K562 (cell line): ENCODE measurements around the gene PATL1. TPM values are rescaled to one million over a fixed set of nuclear protein-coding genes. Genes with fewer than 3 reads are reported as not detected.

ENCODE experiments used
- CHD4 ChIP-seq: fragments of 200-600 bp; sonication (generic); IDR thresholded peaks from 3 replicates; pipeline ENCODE4 v1.6.1; 2012; ENCODE audit warnings: low read depth, mild to moderate bottlenecking, mixed read lengths, low read length, inconsistent platforms; ENCODE audit not compliant: insufficient read depth, insufficient replicate concordance, poor library complexity, severe bottlenecking
- ERF ChIP-seq: fragments of 450-650 bp; formaldehyde crosslinking; IDR thresholded peaks from 2 replicates; pipeline ENCODE4 v1.4.0; 2020; ENCODE audit warnings: mild to moderate bottlenecking, mixed read lengths
- FOSL1 ChIP-seq: fragments of 200-800 bp; sonication (Bioruptor generic); conservative IDR thresholded peaks from 2 replicates; pipeline ENCODE4 v1.6.1; 2016; ENCODE audit warnings: missing genetic modification characterization, missing compliant biosample characterization
- KDM2B ChIP-seq: fragments of 250-450 bp; sonication (Bioruptor Pico); IDR thresholded peaks from 2 replicates; pipeline ENCODE4 v1.8.0; 2021; ENCODE audit warnings: mild to moderate bottlenecking, moderate library complexity
- NR2C1 ChIP-seq, 2 experiments: fragments of 450-650 bp; IDR thresholded peaks; 2 replicates each; pipeline ENCODE4 v1.6.1; 2017; ENCODE audit warnings: mild to moderate bottlenecking in 2 of 2, antibody characterized with exemption in 1 of 2, inconsistent platforms in 1 of 2, missing compliant biosample characterization in 1 of 2, missing genetic modification characterization in 1 of 2
- NR2C2 ChIP-seq, 2 experiments: fragments of 200-800 bp in 1 of 2; sonication (Bioruptor generic) in 1 of 2; sonication (generic) in 1 of 2; formaldehyde crosslinking in 1 of 2; IDR thresholded peaks; 2 replicates each; pipeline versions ENCODE4 v1.6.1 to v1.8.0; 2016 to 2022; ENCODE audit warnings: mild to moderate bottlenecking in 1 of 2, missing compliant biosample characterization in 1 of 2, missing genetic modification characterization in 1 of 2, missing genetic modification reagents in 1 of 2
- PURB ChIP-seq: sonication (generic); formaldehyde crosslinking; IDR thresholded peaks from 2 replicates; pipeline ENCODE4 v1.9.0; 2021; ENCODE audit warnings: low read depth, mild to moderate bottlenecking, missing genetic modification reagents
- TRIM24 ChIP-seq, 2 experiments: fragments of 450-650 bp; IDR thresholded peaks; 2 replicates each; pipeline ENCODE4 v1.6.1; 2016
- XRCC5 ChIP-seq: fragments of 200-400 bp; formaldehyde crosslinking; IDR thresholded peaks from 2 replicates; pipeline ENCODE4 v1.6.1; 2017; ENCODE audit warnings: low read depth, mild to moderate bottlenecking, low read length
- ZBTB8A ChIP-seq: fragments of 450-650 bp; IDR thresholded peaks from 2 replicates; pipeline ENCODE4 v1.6.1; 2018; ENCODE audit warnings: mild to moderate bottlenecking, moderate library complexity; ENCODE audit not compliant: partially characterized antibody
- ZNF217 ChIP-seq: sonication (generic); formaldehyde crosslinking; IDR thresholded peaks from 2 replicates; pipeline ENCODE4 v1.8.0; 2022; ENCODE audit warnings: mild to moderate bottlenecking, missing genetic modification reagents
- ZNF253 ChIP-seq: fragments of 250-450 bp; sonication (Bioruptor Pico); conservative IDR thresholded peaks from 2 replicates; pipeline ENCODE4 v1.6.1; 2021; ENCODE audit warnings: mild to moderate bottlenecking
- ZNF780A ChIP-seq: fragments of 250-450 bp; sonication (Bioruptor Pico); IDR thresholded peaks from 2 replicates; pipeline ENCODE4 v1.5.0; 2021; ENCODE audit warnings: mild to moderate bottlenecking
- polyA plus RNA-seq, 8 experiments: library from polyadenylated mRNA; depleted of rRNA in 4 of 8; stranded (reverse) in 5 of 8; unstranded in 3 of 8; fragments of >200 nt; fragmentation: Nextera tagmentation in 2 of 8; fragmentation: Illumina TruSeq in 1 of 8; extraction: Ambion mirVana in 2 of 8; extraction: Trizol in 1 of 8; gene quantifications; 2 replicates each; pipeline versions ENCODE4 v1.2.1 to v1.2.3, GENCODE V29; 2011 to 2014; ENCODE audit warnings: inconsistent platforms in 1 of 8, missing spikeins in 1 of 8
- total RNA-seq, 7 experiments: library from RNA; depleted of rRNA in 6 of 7; stranded (reverse); fragments of >200 nt in 6 of 7; fragmentation: Illumina TruSeq in 2 of 7; extraction: Trizol in 2 of 7; gene quantifications; 2 replicates each; pipeline versions ENCODE4 v1.2.1 to v1.2.3, GENCODE V29; 2011 to 2021; ENCODE audit warnings: low replicate concordance in 1 of 7
- TF ChIP-seq, protein P1 (sequence below): sonication (generic); IDR thresholded peaks from 2 replicates; pipeline ENCODE4 v1.6.1; 2016
- TF ChIP-seq, protein P2 (sequence below), 2 experiments: fragments of 450-650 bp; conservative IDR thresholded peaks; 2 replicates each; pipeline ENCODE4 v1.6.1; 2017; ENCODE audit warnings: mild to moderate bottlenecking in 2 of 2, moderate library complexity in 2 of 2
- TF ChIP-seq, protein P3 (sequence below): IDR thresholded peaks from 3 replicates; pipeline ENCODE4 v1.6.1; 2011; ENCODE audit warnings: borderline replicate concordance, mild to moderate bottlenecking, moderate library complexity; ENCODE audit not compliant: insufficient read length; ENCODE audit errors: extremely low read depth
- TF ChIP-seq, protein P4 (sequence below): IDR thresholded peaks from 2 replicates; pipeline ENCODE4 v1.6.1; 2012; ENCODE audit warnings: low read depth, low read length, improper control_type of control experiment, borderline replicate concordance
- TF ChIP-seq, protein P5 (sequence below): sonication (generic); formaldehyde crosslinking; IDR thresholded peaks from 2 replicates; pipeline ENCODE4 v1.8.1; 2022; ENCODE audit warnings: missing genetic modification reagents

PATL1 gene
- total and polyA plus RNA-seq, 9 of the 15 experiments (the other 6 are each of a cell fraction or from before 2014, with no cell fraction given): 3.2 to 48.0 (median 16.4) TPM

DNA sequence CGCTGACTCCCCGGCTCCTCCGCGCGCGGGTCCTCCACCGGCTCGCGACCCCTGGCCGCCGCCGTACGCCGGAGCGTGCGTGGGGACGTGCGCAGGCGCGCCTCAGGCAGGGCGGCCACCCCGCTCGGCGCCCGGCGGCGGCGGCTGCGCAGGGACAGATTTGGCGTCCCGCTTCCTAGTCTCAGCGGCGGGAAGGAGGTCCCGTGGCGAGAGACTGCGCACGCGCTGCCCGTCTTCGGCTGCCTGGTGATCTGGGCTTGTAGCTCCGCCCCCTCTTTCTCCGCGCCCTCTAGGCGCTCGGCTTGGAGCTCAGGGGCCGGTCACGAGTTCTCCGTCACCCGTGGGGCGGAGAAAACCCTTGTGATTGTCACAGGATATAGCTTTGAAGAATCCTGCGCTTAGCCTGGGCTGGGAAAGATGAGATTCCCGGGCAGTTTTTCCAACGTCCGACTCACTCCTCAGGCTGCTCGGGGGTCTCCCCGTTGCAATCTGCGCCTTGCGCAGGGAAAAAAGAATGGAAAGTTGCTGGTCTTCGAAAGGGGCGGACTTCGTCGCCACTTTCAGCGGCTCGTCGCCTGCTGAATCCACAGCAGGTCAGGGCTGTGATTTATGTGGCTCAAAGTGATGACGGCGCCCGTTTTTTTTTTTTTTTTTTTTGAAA is at the start of gene PATL1 (continued):
- TF ChIP-seq NR2C2 (CRISPR knock-in tag; IDR thresholded peaks at IDR 0.05) (no peak), NR2C2 (tag; IDR thresholded peaks at IDR 0.05) (peak; percentile 83), FOSL1 (tag) (peak; percentile 60), KDM2B (CRISPR knock-in tag) (no peak), ZBTB8A (no peak), CHD4 (no peak), NR2C1 (IDR thresholded peaks at IDR 0.05) (no peak), NR2C1 (tag; IDR thresholded peaks at IDR 0.05) (no peak), ZNF780A (no peak), PURB (CRISPR knock-in tag) (no peak), TRIM24 (IDR thresholded peaks at IDR 0.05) (no peak), XRCC5 (peak; percentile 61; the same call in 1 of the 2 replicates), ZNF253 (no peak), ERF (CRISPR knock-in tag) (no peak), ZNF217 (CRISPR knock-in tag) (no peak)
- TF ChIP-seq, protein P1, sequence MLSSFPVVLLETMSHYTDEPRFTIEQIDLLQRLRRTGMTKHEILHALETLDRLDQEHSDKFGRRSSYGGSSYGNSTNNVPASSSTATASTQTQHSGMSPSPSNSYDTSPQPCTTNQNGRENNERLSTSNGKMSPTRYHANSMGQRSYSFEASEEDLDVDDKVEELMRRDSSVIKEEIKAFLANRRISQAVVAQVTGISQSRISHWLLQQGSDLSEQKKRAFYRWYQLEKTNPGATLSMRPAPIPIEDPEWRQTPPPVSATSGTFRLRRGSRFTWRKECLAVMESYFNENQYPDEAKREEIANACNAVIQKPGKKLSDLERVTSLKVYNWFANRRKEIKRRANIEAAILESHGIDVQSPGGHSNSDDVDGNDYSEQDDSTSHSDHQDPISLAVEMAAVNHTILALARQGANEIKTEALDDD: no peak
- TF ChIP-seq, protein P2, sequence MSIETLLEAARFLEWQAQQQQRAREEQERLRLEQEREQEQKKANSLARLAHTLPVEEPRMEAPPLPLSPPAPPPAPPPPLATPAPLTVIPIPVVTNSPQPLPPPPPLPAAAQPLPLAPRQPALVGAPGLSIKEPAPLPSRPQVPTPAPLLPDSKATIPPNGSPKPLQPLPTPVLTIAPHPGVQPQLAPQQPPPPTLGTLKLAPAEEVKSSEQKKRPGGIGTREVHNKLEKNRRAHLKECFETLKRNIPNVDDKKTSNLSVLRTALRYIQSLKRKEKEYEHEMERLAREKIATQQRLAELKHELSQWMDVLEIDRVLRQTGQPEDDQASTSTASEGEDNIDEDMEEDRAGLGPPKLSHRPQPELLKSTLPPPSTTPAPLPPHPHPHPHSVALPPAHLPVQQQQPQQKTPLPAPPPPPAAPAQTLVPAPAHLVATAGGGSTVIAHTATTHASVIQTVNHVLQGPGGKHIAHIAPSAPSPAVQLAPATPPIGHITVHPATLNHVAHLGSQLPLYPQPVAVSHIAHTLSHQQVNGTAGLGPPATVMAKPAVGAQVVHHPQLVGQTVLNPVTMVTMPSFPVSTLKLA (conservative IDR thresholded peaks at IDR 0.05): peak; percentile 33 to 67; a peak in 2 of 4 replicates
- TF ChIP-seq, protein P3, sequence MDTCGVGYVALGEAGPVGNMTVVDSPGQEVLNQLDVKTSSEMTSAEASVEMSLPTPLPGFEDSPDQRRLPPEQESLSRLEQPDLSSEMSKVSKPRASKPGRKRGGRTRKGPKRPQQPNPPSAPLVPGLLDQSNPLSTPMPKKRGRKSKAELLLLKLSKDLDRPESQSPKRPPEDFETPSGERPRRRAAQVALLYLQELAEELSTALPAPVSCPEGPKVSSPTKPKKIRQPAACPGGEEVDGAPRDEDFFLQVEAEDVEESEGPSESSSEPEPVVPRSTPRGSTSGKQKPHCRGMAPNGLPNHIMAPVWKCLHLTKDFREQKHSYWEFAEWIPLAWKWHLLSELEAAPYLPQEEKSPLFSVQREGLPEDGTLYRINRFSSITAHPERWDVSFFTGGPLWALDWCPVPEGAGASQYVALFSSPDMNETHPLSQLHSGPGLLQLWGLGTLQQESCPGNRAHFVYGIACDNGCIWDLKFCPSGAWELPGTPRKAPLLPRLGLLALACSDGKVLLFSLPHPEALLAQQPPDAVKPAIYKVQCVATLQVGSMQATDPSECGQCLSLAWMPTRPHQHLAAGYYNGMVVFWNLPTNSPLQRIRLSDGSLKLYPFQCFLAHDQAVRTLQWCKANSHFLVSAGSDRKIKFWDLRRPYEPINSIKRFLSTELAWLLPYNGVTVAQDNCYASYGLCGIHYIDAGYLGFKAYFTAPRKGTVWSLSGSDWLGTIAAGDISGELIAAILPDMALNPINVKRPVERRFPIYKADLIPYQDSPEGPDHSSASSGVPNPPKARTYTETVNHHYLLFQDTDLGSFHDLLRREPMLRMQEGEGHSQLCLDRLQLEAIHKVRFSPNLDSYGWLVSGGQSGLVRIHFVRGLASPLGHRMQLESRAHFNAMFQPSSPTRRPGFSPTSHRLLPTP: no peak
- TF ChIP-seq, protein P4, sequence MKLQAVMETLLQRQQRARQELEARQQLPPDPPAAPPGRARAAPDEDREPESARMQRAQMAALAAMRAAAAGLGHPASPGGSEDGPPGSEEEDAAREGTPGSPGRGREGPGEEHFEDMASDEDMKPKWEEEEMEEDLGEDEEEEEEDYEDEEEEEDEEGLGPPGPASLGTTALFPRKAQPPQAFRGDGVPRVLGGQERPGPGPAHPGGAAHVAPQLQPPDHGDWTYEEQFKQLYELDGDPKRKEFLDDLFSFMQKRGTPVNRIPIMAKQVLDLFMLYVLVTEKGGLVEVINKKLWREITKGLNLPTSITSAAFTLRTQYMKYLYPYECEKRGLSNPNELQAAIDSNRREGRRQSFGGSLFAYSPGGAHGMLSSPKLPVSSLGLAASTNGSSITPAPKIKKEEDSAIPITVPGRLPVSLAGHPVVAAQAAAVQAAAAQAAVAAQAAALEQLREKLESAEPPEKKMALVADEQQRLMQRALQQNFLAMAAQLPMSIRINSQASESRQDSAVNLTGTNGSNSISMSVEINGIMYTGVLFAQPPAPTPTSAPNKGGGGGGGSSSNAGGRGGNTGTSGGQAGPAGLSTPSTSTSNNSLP: no peak
- TF ChIP-seq, protein P5, sequence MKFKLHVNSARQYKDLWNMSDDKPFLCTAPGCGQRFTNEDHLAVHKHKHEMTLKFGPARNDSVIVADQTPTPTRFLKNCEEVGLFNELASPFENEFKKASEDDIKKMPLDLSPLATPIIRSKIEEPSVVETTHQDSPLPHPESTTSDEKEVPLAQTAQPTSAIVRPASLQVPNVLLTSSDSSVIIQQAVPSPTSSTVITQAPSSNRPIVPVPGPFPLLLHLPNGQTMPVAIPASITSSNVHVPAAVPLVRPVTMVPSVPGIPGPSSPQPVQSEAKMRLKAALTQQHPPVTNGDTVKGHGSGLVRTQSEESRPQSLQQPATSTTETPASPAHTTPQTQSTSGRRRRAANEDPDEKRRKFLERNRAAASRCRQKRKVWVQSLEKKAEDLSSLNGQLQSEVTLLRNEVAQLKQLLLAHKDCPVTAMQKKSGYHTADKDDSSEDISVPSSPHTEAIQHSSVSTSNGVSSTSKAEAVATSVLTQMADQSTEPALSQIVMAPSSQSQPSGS: no peak
